NT2/D1 (cell line): Measurements from ENCODE around the gene RLIM.

Experiments
- SUZ12 ChIP-seq: IDR thresholded peaks from 2 replicates; pipeline ENCODE4 v1.6.1; 2011; ENCODE audit not compliant: insufficient read length, insufficient read depth; ENCODE audit errors: extremely low read depth
- ZNF274 ChIP-seq: IDR thresholded peaks from 2 replicates; pipeline ENCODE4 v1.6.1; 2011; ENCODE audit warnings: mild to moderate bottlenecking, low read depth, low read length

DNA sequence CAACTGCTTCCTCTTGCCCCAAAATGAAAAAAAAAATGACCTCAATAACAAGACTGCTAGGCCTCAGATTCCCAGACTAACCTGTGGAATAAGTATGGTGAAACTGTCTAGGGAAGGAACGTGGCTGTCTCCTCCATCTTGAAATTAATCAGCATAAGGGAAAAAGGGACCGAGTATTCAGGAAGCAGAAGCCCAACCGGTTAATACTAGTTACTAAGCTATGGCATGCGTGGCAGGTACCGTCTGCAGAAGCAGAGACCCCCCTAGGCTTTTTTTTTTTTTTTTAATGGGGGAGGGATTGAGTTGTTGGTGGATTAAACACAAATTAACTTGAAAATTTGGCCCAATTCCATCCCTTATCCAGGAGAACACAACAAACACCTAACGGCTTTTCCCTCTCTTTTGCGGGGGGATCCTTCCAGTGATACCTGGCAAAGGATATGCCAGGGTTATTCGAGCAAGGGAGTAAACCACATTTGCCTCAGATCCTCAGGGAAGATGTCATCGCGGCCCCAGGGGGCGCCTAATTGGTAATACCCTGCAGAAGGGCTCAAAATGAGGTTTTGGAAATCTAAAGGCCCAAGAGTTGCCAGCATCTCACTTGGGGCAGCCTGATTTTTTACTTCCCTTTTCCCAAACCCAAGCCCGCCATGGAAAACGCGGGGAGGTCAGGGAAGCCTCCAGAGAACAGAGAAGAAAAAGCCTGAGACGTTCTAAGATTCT is 893 bp downstream of the RLIM start:
- TF ChIP-seq ZNF274 = no peak
- no peak for TF ChIP-seq SUZ12
